Thoracic aorta (tissue), 2 donors: Measurements from ENCODE around the gene WDR49. TPM values are rescaled to one million over a fixed set of nuclear protein-coding genes. Genes with fewer than 3 reads are reported as not detected.

Source experiments
- ATAC-seq: fragments of 150-250 bp; one replicate; pipeline ENCODE4 v1.8.0; 2017; ENCODE audit warnings: low read depth; ENCODE audit not compliant: insufficient number of reproducible peaks, low FRiP score
- DNase-seq: peaks from one replicate; pipeline ENCODE4 v3.0.0-alpha.2; 2020; ENCODE audit warnings: low spot score
- H3K27ac ChIP-seq, 2 donors: fragments of 200-600 bp; sonication (generic); 1 replicate in 1 of 2; 2 replicates in 1 of 2; pipeline ENCODE4 v1.5.1; 2016; ENCODE audit warnings: mild to moderate bottlenecking in 2 of 2, moderate library complexity in 2 of 2
- H3K27me3 ChIP-seq: fragments of 200-600 bp; sonication (generic); replicated peaks from 2 replicates; pipeline ENCODE4 v1.6.0; 2016; ENCODE audit warnings: mild to moderate bottlenecking; ENCODE audit not compliant: insufficient read depth
- H3K36me3 ChIP-seq: fragments of 200-600 bp; sonication (generic); one replicate; pipeline ENCODE4 v1.5.1; 2016
- H3K4me1 ChIP-seq, 2 donors: fragments of 200-600 bp; sonication (generic); 1 replicate in 1 of 2; 2 replicates in 1 of 2; pipeline versions ENCODE4 v1.5.1 to v1.6.0; 2016; ENCODE audit warnings: low read depth in 2 of 2, mild to moderate bottlenecking in 1 of 2; ENCODE audit not compliant: control insufficient read depth in 1 of 2
- H3K4me3 ChIP-seq: fragments of 200-600 bp; sonication (generic); 2 replicates; pipeline ENCODE4 v1.5.1; 2016; ENCODE audit warnings: mild to moderate bottlenecking
- H3K9me3 ChIP-seq: fragments of 200-600 bp; sonication (generic); 2 replicates; pipeline ENCODE4 v1.5.1; 2016
- CTCF ChIP-seq: fragments of 200-600 bp; sonication (generic); IDR thresholded peaks from one replicate; pipeline ENCODE4 v1.5.1; 2019; ENCODE audit warnings: antibody characterized with exemption
- total RNA-seq, 2 donors: library from RNA; depleted of rRNA; stranded (reverse); fragments of >200 nt; gene quantifications; one replicate each; pipeline versions ENCODE4 v1.1.0 to v1.2.3, GENCODE V29; 2016

Gene WDR49
- total RNA-seq, 2 donors from 2014 or later = 0.41 to 0.63 TPM

GRCh38 chr3:167575000-167575600 lies 78.6 kb downstream of the WDR49 start:
- no peaks in the 10 kb centered on the region for H3K9me3 ChIP-seq
- ATAC-seq (no peak), DNase-seq (no peak)
- H3K36me3 ChIP-seq = no peaks in the 10 kb centered on the region
- no peak overlapping the region for H3K27ac ChIP-seq
- H3K4me1 ChIP-seq = no peaks in the 10 kb centered on the region
- no peak for TF ChIP-seq CTCF
- no peaks in the 10 kb centered on the region for H3K27me3 ChIP-seq
- no peak overlapping the region for H3K4me3 ChIP-seq

DNA sequence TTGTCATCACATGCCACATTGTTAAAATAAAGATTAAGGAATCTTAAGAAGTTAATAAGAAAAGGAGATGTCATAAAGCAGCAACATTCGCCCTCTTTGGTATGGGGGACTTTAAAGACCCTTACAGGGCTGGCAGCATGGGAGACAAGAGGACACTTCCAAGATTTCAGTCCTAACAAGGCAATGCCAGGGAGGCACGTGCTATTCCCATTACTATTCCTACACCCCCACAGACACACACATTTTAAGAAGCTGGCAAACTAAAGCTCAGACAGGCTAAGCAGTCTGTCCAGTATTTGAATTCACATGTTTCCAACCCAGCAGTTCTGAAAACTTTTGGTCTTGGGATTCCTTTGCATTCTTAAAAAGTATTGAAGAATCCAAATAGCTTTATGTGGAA lies 80.8 kb downstream of the WDR49 start:
- no peak for TF ChIP-seq CTCF
- H3K36me3 ChIP-seq = no peaks in the 10 kb centered on the region
- no peak for ATAC-seq
- DNase-seq = no peak
- no peak overlapping the region for H3K4me3 ChIP-seq
- H3K27me3 ChIP-seq = no peaks in the 10 kb centered on the region
- H3K27ac ChIP-seq = no peak overlapping the region
- H3K4me1 ChIP-seq = no peaks in the 10 kb centered on the region
- no peaks in the 10 kb centered on the region for H3K9me3 ChIP-seq

GRCh38 chr3:167568634-167569033 lies 85.1 kb downstream of the WDR49 start:
- DNase-seq = no peak
- no peaks in the 10 kb centered on the region for H3K4me1 ChIP-seq
- H3K4me3 ChIP-seq = no peak overlapping the region
- H3K9me3 ChIP-seq = no peaks in the 10 kb centered on the region
- TF ChIP-seq CTCF = no peak
- no peak overlapping the region for H3K27ac ChIP-seq
- H3K36me3 ChIP-seq = no peaks in the 10 kb centered on the region
- H3K27me3 ChIP-seq = no peaks in the 10 kb centered on the region
- ATAC-seq = no peak

GRCh38 chr3:167565489-167565888 lies 88.3 kb downstream of the WDR49 start:
- H3K27ac ChIP-seq = no peak overlapping the region
- DNase-seq (no peak), ATAC-seq (no peak)
- no peaks in the 10 kb centered on the region for H3K27me3 ChIP-seq
- H3K4me1 ChIP-seq = no peaks in the 10 kb centered on the region
- no peak overlapping the region for H3K4me3 ChIP-seq
- no peak for TF ChIP-seq CTCF
- no peaks in the 10 kb centered on the region for H3K9me3 ChIP-seq
- H3K36me3 ChIP-seq = no peaks in the 10 kb centered on the region

GRCh38 chr3:167564612-167565011 lies 89.1 kb downstream of the WDR49 start:
- no peak overlapping the region for H3K4me3 ChIP-seq
- H3K27ac ChIP-seq = no peak overlapping the region
- no peak for TF ChIP-seq CTCF
- no peak for DNase-seq
- ATAC-seq = no peak
- H3K36me3 ChIP-seq = no peaks in the 10 kb centered on the region
- no peaks in the 10 kb centered on the region for H3K27me3 ChIP-seq
- no peaks in the 10 kb centered on the region for H3K4me1 ChIP-seq
- H3K9me3 ChIP-seq = no peaks in the 10 kb centered on the region
